Activated naive CD4-positive, alpha-beta T cell treated with anti-CD3 and anti-CD28 coated beads, Interleukin-2, amount 10 ng/mL, durations not matched to agents 7 days and 5 days (primary cell): ENCODE data around the gene FMN1.

Source experiments
- CTCF ChIA-PET: fragments of 350-600 bp; sonication (Branson Sonifier 250); formaldehyde crosslinking; loops from one replicate; lab custom pipeline; 2021; ENCODE audit warnings: antibody characterized with exemption; lab: Charles Lee
- DNase-seq: peaks from one replicate; pipeline ENCODE4 v3.0.0-alpha.2; 2020
- H3K27ac Mint-ChIP-seq: one replicate; pipeline ENCODE4 v1.8.0; 2021; ENCODE audit warnings: mild to moderate bottlenecking, moderate library complexity, mixed read lengths
- H3K27me3 Mint-ChIP-seq: one replicate; pipeline ENCODE4 v1.8.0; 2021; ENCODE audit warnings: mild to moderate bottlenecking, mixed read lengths
- H3K36me3 Mint-ChIP-seq: one replicate; pipeline ENCODE4 v1.8.0; 2021; ENCODE audit warnings: mixed read lengths
- H3K4me1 Mint-ChIP-seq: one replicate; pipeline ENCODE4 v1.8.0; 2021; ENCODE audit warnings: mixed read lengths
- H3K4me3 Mint-ChIP-seq: one replicate; pipeline ENCODE4 v1.8.0; 2021; ENCODE audit warnings: mild to moderate bottlenecking, moderate library complexity, mixed read lengths
- H3K9me3 Mint-ChIP-seq: one replicate; pipeline ENCODE4 v1.8.0; 2021; ENCODE audit warnings: mixed read lengths

Gene FMN1

DNA sequence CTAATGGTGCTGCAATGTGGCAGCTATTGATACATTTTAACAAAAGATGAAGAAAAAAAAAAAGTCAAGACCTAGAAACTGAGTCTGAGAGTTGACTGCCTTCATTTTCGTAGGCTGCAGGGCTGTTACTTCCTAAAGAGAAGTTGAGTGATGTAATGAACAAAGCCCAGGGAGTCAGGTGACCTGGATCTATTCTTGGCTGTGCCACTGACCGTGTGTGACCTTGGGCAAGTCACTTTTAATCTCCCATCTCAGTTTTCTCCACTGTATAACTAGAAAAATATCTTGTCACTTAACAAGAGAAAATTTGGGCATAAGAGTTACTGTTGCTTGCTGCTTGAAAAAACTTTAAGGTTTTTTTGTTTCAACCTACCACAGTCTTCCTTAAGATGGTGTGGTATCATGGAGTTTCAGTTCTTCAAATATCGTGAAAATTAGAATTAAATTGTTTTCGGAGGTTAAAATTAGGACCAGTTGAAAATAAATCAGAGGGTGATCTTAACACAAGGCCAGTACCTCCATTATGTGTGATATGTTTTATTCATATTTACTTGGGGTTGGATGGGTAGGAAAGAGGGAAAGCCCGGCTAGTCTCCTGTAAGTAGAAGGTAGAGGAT lies 5.8 kb downstream of the FMN1 start:
- no peaks in the 10 kb centered on the region for H3K36me3 Mint-ChIP-seq
- CTCF ChIA-PET: no interaction called here
- no peaks in the 10 kb centered on the region for H3K9me3 Mint-ChIP-seq
- H3K4me3 Mint-ChIP-seq: no peak overlapping the region
- peaks cover 17% of the 10 kb centered on the region for H3K27me3 Mint-ChIP-seq
- H3K4me1 Mint-ChIP-seq: peaks cover 3% of the 10 kb centered on the region
- no peak for DNase-seq
- no peak overlapping the region for H3K27ac Mint-ChIP-seq

DNA sequence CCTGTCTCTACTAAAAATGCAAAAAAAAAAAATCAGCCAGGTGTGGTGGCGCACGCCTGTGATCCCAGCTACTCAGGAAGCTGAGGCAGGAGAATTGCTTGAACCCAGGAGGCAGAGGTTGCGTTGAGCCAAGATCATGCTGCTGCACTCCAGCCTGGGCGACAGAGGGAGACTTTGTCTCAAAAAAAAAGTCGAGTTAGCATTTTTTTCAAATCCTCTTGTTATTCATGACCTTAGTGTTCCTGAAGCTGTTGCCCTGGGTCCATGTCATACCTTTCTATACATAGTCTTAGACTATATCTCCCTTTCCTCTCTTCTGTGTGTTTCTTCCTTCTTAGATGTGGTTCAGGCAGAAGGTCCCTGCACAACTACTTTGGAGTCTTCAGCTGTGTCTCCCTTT lies 6.4 kb downstream of the FMN1 start:
- CTCF ChIA-PET: no interaction called here

DNA sequence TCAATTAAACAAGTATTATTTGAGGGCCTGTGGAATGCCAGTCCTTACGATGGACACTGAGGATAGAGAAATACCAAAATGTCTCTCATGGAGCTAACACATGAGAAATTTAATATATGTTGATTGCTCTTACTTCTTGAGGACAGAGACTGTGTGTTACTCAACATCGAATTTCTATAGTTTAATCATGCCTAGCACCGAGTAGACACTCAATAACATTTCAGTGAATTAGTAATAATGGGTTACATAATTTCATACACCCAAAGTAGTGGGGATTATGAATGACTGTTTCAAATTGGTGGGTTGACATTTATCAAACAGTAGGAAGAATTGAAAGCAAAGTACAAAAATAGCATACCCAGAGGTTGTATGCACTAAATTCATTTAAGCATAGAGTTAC lies 11.2 kb downstream of the FMN1 start:
- no peak for DNase-seq
- peaks cover 16% of the 10 kb centered on the region for H3K27me3 Mint-ChIP-seq
- H3K27ac Mint-ChIP-seq: no peak overlapping the region
- H3K4me1 Mint-ChIP-seq: no peaks in the 10 kb centered on the region
- no peaks in the 10 kb centered on the region for H3K9me3 Mint-ChIP-seq
- CTCF ChIA-PET: no interaction called here
- H3K4me3 Mint-ChIP-seq: no peak overlapping the region
- H3K36me3 Mint-ChIP-seq: no peaks in the 10 kb centered on the region

More for the DNA sequence above, 6.4 kb downstream of the FMN1 start:
- no peak for DNase-seq
- Mint-ChIP-seq H3K9me3 (no peaks in the 10 kb centered on the region), H3K27me3 (peaks cover 11% of the 10 kb centered on the region), H3K27ac (no peak overlapping the region), H3K4me1 (no peaks in the 10 kb centered on the region), H3K4me3 (no peak overlapping the region), H3K36me3 (no peaks in the 10 kb centered on the region)

DNA sequence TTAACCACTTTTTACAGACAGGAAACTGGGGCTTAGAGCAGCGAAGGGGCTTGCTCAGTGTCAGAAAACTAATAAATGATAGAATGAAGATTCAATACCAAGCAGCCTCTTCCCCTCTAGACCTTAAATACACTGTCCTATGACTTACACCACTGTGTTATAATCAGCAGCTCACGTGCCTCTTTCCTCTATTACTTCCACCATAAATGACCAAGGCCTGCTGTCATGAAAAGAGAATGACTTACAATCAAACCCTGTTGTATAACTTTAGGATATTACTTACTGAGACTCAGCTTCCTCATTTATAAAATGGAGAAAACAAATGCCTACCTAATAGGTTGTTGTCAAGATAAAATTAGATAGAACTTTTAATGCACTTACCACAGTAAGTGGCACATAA lies 11.6 kb downstream of the FMN1 start:
- no peak overlapping the region for H3K4me3 Mint-ChIP-seq
- H3K4me1 Mint-ChIP-seq: no peaks in the 10 kb centered on the region
- H3K36me3 Mint-ChIP-seq: no peaks in the 10 kb centered on the region

DNA sequence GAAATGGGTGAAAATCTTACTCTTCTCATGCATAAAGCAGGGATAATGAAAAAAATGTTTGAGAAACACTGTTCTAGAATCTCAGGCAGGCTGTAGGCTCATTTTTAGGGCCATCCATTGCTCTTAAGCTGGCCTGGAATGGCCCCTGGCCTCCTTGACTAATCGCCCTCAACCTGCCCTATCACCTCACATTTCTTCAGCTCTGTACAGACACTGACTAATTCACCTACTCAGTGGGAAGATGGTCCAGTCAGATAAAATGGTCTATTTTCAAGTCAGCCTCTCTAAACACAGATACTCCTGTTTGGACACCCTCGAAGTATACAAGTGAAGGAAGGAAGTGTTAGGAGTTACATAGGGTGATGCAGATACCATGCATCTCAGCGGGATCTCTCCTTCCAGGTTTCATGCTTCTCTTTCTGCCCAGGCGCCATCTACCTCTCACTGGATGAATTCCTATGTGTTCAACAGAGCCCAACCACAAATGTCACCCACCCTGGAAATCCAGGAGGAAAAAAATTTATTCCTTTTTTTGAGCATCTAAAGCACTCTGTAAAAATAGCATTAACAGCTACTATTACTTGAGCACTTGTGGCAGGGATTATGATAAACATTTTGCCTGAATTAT lies 12.1 kb downstream of the FMN1 start:
- Mint-ChIP-seq H3K27me3 (peaks cover 14% of the 10 kb centered on the region), H3K9me3 (no peaks in the 10 kb centered on the region), H3K4me3 (no peak overlapping the region), H3K36me3 (no peaks in the 10 kb centered on the region), H3K27ac (no peak overlapping the region), H3K4me1 (no peaks in the 10 kb centered on the region)
- CTCF ChIA-PET: no interaction called here
- no peak for DNase-seq

More for the DNA sequence above, 11.6 kb downstream of the FMN1 start:
- Mint-ChIP-seq H3K27me3 (peaks cover 16% of the 10 kb centered on the region), H3K27ac (no peak overlapping the region), H3K9me3 (no peaks in the 10 kb centered on the region)
- CTCF ChIA-PET: no interaction called here
- DNase-seq: no peak

DNA sequence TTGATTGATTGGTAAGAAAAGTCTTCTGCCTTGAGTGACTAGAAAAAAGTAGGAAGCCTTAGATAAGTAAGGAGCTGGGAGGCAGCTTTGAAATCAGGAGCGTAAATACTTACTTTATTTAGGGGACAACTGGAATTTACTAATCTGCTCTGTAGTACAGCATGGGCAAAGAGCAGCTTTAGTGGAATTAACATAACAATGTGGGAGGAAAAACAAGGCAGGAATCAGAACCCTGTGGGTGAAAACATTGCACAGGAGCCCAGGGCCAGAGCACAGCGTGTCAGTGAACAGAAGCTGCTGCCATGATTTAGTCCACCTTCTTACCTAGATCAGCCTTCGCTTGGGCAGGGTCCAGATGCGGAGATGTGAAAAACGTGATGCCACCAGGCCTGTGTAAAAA lies 14.6 kb downstream of the FMN1 start:
- CTCF ChIA-PET: no interaction called here
- Mint-ChIP-seq H3K36me3 (no peaks in the 10 kb centered on the region), H3K27me3 (peaks cover 5% of the 10 kb centered on the region), H3K27ac (no peak overlapping the region), H3K9me3 (no peaks in the 10 kb centered on the region), H3K4me3 (no peak overlapping the region), H3K4me1 (no peaks in the 10 kb centered on the region)
- DNase-seq: no peak

DNA sequence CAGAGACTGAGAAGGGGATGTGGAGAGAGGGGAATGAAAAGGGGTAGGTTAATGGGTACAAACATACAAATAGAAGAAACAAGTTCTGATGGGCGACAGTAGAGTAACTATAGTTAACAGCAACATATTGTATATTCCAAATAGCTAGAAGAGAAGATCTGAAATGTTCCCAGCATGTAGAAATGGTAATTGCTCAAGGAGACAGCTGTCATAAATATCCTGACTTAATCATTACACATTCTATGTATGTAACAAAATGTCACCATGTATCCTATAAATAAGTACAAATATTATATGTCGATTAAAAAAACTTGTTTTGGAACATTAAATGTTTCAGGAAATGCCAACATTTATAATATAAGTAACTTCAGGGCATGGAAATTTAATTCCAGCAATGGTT lies 23.3 kb downstream of the FMN1 start:
- Mint-ChIP-seq H3K4me1 (no peaks in the 10 kb centered on the region), H3K36me3 (no peaks in the 10 kb centered on the region), H3K4me3 (no peak overlapping the region), H3K9me3 (no peaks in the 10 kb centered on the region), H3K27me3 (no peaks in the 10 kb centered on the region), H3K27ac (no peak overlapping the region)
- no peak for DNase-seq
- CTCF ChIA-PET: no interaction called here

DNA sequence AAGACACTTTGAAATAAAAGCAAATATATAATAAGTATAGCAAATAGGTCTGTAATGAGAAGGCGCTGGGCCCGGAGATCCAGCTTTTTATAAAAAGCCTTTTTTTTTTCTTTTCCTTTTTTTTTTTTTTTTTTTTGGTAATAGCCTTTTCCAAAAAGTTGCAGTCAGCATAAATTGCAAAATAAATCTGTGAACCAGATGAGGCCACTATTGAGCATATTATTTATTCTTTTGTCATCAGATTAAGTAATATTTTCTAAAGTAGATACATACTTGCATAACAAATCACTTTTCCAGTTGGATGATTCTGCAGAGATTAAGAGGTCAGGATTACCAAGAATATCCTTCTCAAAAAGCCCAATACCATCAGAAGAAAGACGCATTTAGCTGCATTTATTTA lies 24.9 kb downstream of the FMN1 start:
- no peaks in the 10 kb centered on the region for H3K36me3 Mint-ChIP-seq
- H3K4me1 Mint-ChIP-seq: no peaks in the 10 kb centered on the region
- DNase-seq: no peak
- H3K9me3 Mint-ChIP-seq: no peaks in the 10 kb centered on the region
- H3K27ac Mint-ChIP-seq: no peak overlapping the region
- H3K4me3 Mint-ChIP-seq: no peak overlapping the region
- CTCF ChIA-PET: no interaction called here
- H3K27me3 Mint-ChIP-seq: no peaks in the 10 kb centered on the region

DNA sequence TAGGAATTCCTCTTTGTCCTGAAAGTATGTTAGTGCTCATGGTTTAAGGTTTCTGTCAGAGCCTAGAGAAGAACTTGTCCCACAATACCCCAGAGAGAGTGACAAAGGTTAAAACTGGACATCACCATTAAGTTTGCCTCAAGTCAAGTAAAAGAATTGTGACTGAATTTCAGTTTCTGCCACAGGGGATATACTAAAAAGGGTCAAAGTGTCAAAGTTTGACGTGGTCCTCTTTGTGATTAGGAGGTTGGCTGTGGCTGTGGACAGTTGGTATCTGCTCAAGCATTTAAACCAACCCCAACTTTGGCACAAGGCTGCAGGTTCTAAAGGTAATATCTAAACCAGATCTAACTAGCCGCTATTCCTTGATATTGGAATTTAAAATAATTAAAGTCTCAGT lies 26.1 kb downstream of the FMN1 start:
- DNase-seq: no peak
- no peaks in the 10 kb centered on the region for H3K4me1 Mint-ChIP-seq
- no peak overlapping the region for H3K27ac Mint-ChIP-seq
- H3K4me3 Mint-ChIP-seq: no peak overlapping the region
- CTCF ChIA-PET: no interaction called here
- no peaks in the 10 kb centered on the region for H3K36me3 Mint-ChIP-seq
- no peaks in the 10 kb centered on the region for H3K9me3 Mint-ChIP-seq
- peaks cover 5% of the 10 kb centered on the region for H3K27me3 Mint-ChIP-seq

DNA sequence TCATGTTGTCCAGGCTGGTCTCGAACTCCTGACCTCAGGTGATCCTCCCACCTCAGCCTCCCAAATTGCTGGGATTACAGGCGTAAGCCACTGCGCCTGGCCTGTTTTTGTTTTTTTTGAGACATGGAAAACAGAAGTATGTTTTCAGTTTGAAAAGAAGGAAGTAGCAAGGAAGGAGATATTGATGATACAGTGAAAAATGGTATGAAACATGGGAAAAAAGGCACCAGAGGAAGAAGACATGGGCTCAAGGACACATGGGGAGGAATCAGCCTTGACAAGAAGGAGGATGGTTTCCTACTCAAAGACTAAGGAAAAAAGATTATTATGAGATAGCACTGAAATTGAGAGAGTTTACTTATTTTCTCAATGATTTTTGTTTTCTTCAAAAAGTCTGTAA lies 30.7 kb downstream of the FMN1 start:
- CTCF ChIA-PET: no interaction called here
- Mint-ChIP-seq H3K4me3 (no peak overlapping the region), H3K27me3 (peaks cover 5% of the 10 kb centered on the region), H3K27ac (no peak overlapping the region), H3K4me1 (no peaks in the 10 kb centered on the region), H3K9me3 (no peaks in the 10 kb centered on the region), H3K36me3 (no peaks in the 10 kb centered on the region)
- DNase-seq: no peak

DNA sequence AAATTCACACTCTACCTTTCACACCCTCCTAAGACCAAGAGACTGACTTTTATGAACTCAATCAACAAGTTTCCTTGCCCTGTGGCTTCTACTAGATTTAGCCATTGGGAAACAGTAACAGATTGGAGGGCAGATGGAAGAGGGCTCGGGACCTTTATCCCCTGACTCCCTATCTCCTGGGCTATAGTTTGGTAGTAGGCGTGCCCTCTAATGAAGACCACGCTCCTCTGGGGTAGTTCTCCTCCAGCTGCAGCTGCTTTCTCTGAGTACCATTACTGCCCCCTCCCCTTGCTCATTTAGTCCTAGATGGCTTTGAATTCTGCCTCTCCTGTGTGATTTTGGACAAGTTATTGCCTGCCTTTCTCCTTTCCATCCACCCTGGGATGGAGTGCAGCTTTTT lies 33.3 kb downstream of the FMN1 start:
- H3K27me3 Mint-ChIP-seq: peaks cover 10% of the 10 kb centered on the region
- CTCF ChIA-PET: no interaction called here
- DNase-seq: no peak
- no peak overlapping the region for H3K4me3 Mint-ChIP-seq
- H3K27ac Mint-ChIP-seq: no peak overlapping the region
- H3K36me3 Mint-ChIP-seq: no peaks in the 10 kb centered on the region
- no peaks in the 10 kb centered on the region for H3K9me3 Mint-ChIP-seq
- H3K4me1 Mint-ChIP-seq: no peaks in the 10 kb centered on the region

DNA sequence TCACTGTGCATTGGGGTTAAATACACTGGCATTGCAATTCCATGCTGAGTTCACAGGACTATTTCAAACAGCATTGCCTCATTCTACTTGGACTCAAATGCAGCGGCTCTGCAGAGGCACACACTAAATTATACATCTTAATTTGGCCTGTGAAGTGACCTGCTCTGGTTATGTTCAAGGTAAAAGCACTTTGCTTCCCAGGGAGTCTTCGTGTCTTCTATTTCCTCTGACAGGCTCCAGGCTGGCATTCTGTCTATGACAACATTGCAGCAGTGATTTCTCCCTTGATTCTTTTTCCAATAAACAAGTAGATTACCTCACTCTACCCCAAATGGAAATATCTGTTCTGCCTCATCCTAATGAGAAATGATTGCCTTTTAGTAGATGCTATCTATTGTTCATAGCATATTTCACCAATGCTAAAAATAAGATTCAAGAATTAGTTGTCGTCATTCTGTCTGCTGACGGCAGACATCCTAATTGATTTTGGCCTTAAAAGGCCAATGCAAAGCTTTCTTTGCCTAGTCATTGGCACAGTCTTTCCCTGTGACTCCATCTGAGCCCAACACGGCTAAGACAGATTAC lies 33.8 kb downstream of the FMN1 start:
- Mint-ChIP-seq H3K27ac (no peak overlapping the region), H3K9me3 (no peaks in the 10 kb centered on the region), H3K36me3 (no peaks in the 10 kb centered on the region), H3K4me1 (no peaks in the 10 kb centered on the region), H3K4me3 (no peak overlapping the region), H3K27me3 (peaks cover 10% of the 10 kb centered on the region)
- DNase-seq: no peak
- CTCF ChIA-PET: no interaction called here

DNA sequence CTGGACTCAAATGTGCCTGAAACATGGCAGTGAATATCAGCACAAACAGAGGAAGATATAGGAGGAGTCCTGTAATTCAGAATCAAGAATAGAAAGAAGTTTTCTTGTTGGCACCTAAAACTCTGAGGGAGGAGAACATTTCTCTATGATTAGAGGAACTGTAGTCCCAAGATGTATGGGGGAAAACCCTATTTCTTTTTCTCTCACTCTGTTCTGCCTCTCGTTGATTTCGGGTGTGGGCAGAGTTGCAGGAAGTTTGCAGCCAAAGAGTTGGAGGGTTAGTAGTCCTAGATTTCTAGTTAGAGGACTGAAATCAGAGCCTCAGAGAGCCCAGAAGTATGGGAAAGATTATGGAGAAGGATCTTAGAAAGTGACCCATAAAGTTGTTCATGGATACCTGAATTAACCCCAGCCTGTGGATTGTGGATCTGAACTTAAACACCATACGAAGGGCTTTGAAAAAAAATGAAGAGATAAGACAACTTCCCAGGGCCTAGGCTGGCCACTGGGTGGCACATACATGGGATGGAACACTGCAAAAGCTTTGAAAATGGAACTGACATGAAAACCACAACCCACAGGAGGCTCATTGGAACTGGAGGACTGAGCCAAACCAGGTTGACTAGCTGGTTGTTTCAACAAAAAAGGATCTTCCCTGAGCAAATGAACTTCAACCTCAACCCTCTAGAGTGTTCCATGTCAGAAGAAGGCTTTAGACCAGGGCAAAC lies 34.6 kb downstream of the FMN1 start:
- H3K9me3 Mint-ChIP-seq: no peaks in the 10 kb centered on the region
- CTCF ChIA-PET: no interaction called here
- peaks cover 10% of the 10 kb centered on the region for H3K27me3 Mint-ChIP-seq
- no peak overlapping the region for H3K27ac Mint-ChIP-seq
- no peaks in the 10 kb centered on the region for H3K36me3 Mint-ChIP-seq
- no peak overlapping the region for H3K4me3 Mint-ChIP-seq
- H3K4me1 Mint-ChIP-seq: no peaks in the 10 kb centered on the region
- no peak for DNase-seq

DNA sequence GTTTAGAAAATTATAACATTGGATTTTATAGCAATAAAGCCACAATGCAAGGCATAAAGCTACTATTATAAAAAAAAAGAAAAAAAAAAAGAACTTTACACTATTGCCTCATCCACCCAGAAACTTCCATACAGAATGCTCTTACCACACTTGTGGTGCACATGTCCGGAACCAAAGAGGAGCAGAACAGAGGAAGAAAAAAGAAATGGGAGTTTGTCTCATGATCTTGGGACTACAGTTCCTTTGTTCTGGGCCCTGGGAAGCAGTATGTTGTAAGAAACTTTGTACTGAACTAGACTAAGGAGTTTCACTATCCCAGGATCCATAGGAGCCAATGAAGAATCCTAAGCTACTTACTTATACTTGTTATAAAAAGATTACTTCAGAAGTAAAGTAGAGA lies 36.1 kb downstream of the FMN1 start:
- Mint-ChIP-seq H3K4me1 (no peaks in the 10 kb centered on the region), H3K36me3 (no peaks in the 10 kb centered on the region), H3K4me3 (no peak overlapping the region), H3K27me3 (peaks cover 12% of the 10 kb centered on the region), H3K27ac (no peak overlapping the region), H3K9me3 (no peaks in the 10 kb centered on the region)
- no peak for DNase-seq
- CTCF ChIA-PET: no interaction called here
